Activated CD4-positive, alpha-beta memory T cell treated with anti-CD3 and anti-CD28 coated beads for 36 hours (primary cell): ENCODE results near the gene GGTLC1. TPM values are rescaled to one million over a fixed set of nuclear protein-coding genes. Genes with fewer than 3 reads are reported as not detected.
"Not testable (repeated sequence)": the region's sequence is repeated elsewhere in the genome, so short reads cannot be mapped to it uniquely, and the experiment has no call there.

Experiments used
- CTCF ChIA-PET: fragments of 350-600 bp; sonication (Branson Sonifier 250); formaldehyde crosslinking; loops from one replicate; lab custom pipeline; 2021; ENCODE audit warnings: antibody characterized with exemption, inconsistent platforms; lab: Charles Lee
- POLR2A ChIA-PET: fragments of 350-600 bp; sonication (Branson Sonifier 250); formaldehyde crosslinking; loops from one replicate; lab custom pipeline; 2021; ENCODE audit warnings: antibody characterized with exemption; lab: Charles Lee
- DNase-seq: peaks from one replicate; pipeline ENCODE4 v3.0.0-alpha.2; 2020
- H3K27ac Mint-ChIP-seq: one replicate; pipeline ENCODE4 v1.8.0; 2021; ENCODE audit warnings: mixed read lengths
- H3K27me3 Mint-ChIP-seq: one replicate; pipeline ENCODE4 v1.8.0; 2021; ENCODE audit warnings: mixed read lengths
- H3K36me3 Mint-ChIP-seq: one replicate; pipeline ENCODE4 v1.8.0; 2021; ENCODE audit warnings: mixed read lengths
- H3K4me1 Mint-ChIP-seq: one replicate; pipeline ENCODE4 v1.8.0; 2021; ENCODE audit warnings: low read depth, mixed read lengths
- H3K4me3 Mint-ChIP-seq: one replicate; pipeline ENCODE4 v1.8.0; 2021; ENCODE audit warnings: mild to moderate bottlenecking, mixed read lengths
- H3K9me3 Mint-ChIP-seq: one replicate; pipeline ENCODE4 v1.8.0; 2021; ENCODE audit warnings: mixed read lengths
- intact Hi-C: fragments of 100-400 bp; cut with micrococcal nuclease; formaldehyde crosslinking; loops from one replicate; pipeline ENCODE4 v1.15.1; 2023
- total RNA-seq, 2 experiments: library from RNA; stranded (reverse); gene quantifications; one replicate each; pipeline ENCODE4 v1.2.3, GENCODE V29; 2021

GGTLC1 gene
- total RNA-seq, 2 experiments from 2014 or later = not detected

GRCh38 chr20:23979380-23979779 is 9.2 kb downstream of the GGTLC1 start:
- intact Hi-C loops, H3K36me3 Mint-ChIP-seq, H3K9me3 Mint-ChIP-seq, POLR2A ChIA-PET, H3K4me3 Mint-ChIP-seq, H3K27me3 Mint-ChIP-seq, H3K4me1 Mint-ChIP-seq, CTCF ChIA-PET, DNase-seq, H3K27ac Mint-ChIP-seq: not testable (repeated sequence)

DNA sequence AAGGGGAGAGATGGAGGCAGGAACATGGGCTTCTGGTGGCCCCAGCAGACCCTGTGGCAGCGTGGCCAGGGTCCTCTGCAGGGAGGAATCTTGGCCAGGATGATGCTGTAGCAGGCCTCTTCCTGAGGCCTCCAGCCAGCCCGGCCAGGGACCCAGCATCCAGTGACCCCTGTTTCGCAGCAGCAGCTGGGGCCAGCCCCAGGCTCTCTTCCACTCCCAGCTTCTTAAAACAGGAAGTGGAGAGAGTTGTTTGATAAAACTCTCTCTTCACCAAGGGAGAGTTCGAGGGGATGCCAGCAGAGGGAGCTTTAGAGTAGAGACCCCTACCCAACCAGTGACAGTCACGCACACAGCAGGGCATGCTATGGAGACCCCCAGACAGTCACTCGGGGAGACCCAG is 10.1 kb downstream of the GGTLC1 start:
- DNase-seq, H3K27me3 Mint-ChIP-seq, H3K4me1 Mint-ChIP-seq, CTCF ChIA-PET, intact Hi-C loops, H3K27ac Mint-ChIP-seq, H3K36me3 Mint-ChIP-seq, POLR2A ChIA-PET, H3K9me3 Mint-ChIP-seq, H3K4me3 Mint-ChIP-seq: not testable (repeated sequence)

- Mint-ChIP-seq H3K27me3 (peaks cover 2% of the 10 kb centered on the region), H3K9me3 (no peaks in the 10 kb centered on the region), H3K4me3 (no peak overlapping the region), H3K36me3 (no peaks in the 10 kb centered on the region), H3K4me1 (peaks cover 2% of the 10 kb centered on the region), H3K27ac (no peak overlapping the region)
- ChIA-PET CTCF (no interaction called here), POLR2A (no interaction called here)
- intact Hi-C loops = no loop called here
- DNase-seq = no peak
Measured at GRCh38 chr20:23974966-23975365, 13.6 kb downstream of the GGTLC1 start.

GRCh38 chr20:23971310-23971709 is 17.3 kb downstream of the GGTLC1 start:
- Mint-ChIP-seq H3K4me1 (no peaks in the 10 kb centered on the region), H3K27ac (no peak overlapping the region), H3K36me3 (no peaks in the 10 kb centered on the region), H3K4me3 (no peak overlapping the region), H3K27me3 (peaks cover 2% of the 10 kb centered on the region), H3K9me3 (no peaks in the 10 kb centered on the region)
- ChIA-PET CTCF (no interaction called here), POLR2A (no interaction called here)
- DNase-seq = no peak
- intact Hi-C loops = no loop called here

DNA sequence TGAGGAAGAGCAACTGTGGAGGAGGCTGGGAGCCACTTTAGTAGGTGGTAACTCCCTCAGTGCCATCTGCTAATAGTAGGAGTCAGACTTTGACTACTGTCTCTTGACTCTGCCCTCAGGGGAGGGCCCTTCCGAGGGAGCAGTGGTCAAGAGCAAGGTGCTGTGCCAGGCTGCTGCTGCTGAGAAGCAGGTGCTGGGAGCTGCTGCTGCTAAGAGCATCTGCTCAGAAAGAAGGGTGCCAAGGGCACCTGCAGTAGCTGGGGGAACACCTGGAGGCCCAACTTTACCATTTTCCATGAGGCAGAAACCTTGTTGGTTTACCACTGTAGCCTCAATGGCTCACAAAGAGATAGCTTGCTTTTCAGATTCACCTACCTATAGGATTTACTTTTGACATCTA is 18.5 kb downstream of the GGTLC1 start:
- Mint-ChIP-seq H3K27me3 (peaks cover 2% of the 10 kb centered on the region), H3K27ac (no peak overlapping the region), H3K9me3 (no peaks in the 10 kb centered on the region), H3K4me3 (no peak overlapping the region), H3K4me1 (no peaks in the 10 kb centered on the region), H3K36me3 (no peaks in the 10 kb centered on the region)
- intact Hi-C loops = no loop called here
- ChIA-PET POLR2A (no interaction called here), CTCF (no interaction called here)
- no peak for DNase-seq

- Mint-ChIP-seq H3K4me3 (no peak overlapping the region), H3K4me1 (no peaks in the 10 kb centered on the region), H3K27me3 (peaks cover 3% of the 10 kb centered on the region), H3K9me3 (peaks cover 6% of the 10 kb centered on the region), H3K27ac (no peak overlapping the region), H3K36me3 (peaks cover 3% of the 10 kb centered on the region)
- intact Hi-C loops = no loop called here
- POLR2A ChIA-PET = no interaction called here
- no peak for DNase-seq
- CTCF ChIA-PET = interaction anchor here (2.2 kb wide), 1 partner anchor 30 kb away, joined by 5 read pairs; no protein-coding TSS in a partner anchor
Measured at GRCh38 chr20:23967616-23967979, 21.0 kb downstream of the GGTLC1 start.

- ChIA-PET CTCF (interaction anchor here (2.2 kb wide), 1 partner anchor 30 kb away, joined by 5 read pairs; no protein-coding TSS in a partner anchor), POLR2A (no interaction called here)
- intact Hi-C loops = no loop called here
- H3K9me3 Mint-ChIP-seq = peaks cover 6% of the 10 kb centered on the region
- peaks cover 8% of the 10 kb centered on the region for H3K27me3 Mint-ChIP-seq
- peaks cover 3% of the 10 kb centered on the region for H3K36me3 Mint-ChIP-seq
- H3K4me1 Mint-ChIP-seq = no peaks in the 10 kb centered on the region
- no peak for DNase-seq
- no peak overlapping the region for H3K4me3 Mint-ChIP-seq
- H3K27ac Mint-ChIP-seq = no peak overlapping the region
Measured at GRCh38 chr20:23966927-23967615, 21.5 kb downstream of the GGTLC1 start.

GRCh38 chr20:23966298-23966697 is 22.3 kb downstream of the GGTLC1 start:
- peaks cover 6% of the 10 kb centered on the region for H3K9me3 Mint-ChIP-seq
- POLR2A ChIA-PET = no interaction called here
- no peaks in the 10 kb centered on the region for H3K4me1 Mint-ChIP-seq
- H3K27ac Mint-ChIP-seq = no peak overlapping the region
- peaks cover 11% of the 10 kb centered on the region for H3K27me3 Mint-ChIP-seq
- peaks cover 3% of the 10 kb centered on the region for H3K36me3 Mint-ChIP-seq
- H3K4me3 Mint-ChIP-seq = no peak overlapping the region
- no peak for DNase-seq
- intact Hi-C loops = no loop called here
- CTCF ChIA-PET = interaction anchor here (2.2 kb wide), 1 partner anchor 29 kb away, joined by 5 read pairs; no protein-coding TSS in a partner anchor

DNA sequence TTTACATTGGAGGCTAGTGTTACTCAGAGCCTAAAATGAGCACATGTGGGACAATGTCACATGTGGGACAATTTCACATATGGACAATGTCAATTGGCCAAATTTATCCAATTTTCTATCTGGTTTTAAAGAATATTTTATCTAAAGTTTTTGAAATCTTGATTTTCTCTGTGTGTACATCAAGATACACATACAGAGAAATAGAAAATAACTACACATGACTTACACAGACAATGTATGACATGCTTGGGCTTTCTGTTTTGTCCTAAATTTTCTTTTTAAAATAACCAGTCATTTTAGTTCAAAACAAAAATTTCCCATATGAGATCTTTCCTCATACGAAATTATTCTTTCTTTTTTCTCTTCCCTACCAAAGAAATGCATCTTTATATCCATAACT is 24.6 kb downstream of the GGTLC1 start:
- Mint-ChIP-seq H3K4me3 (no peak overlapping the region), H3K27me3 (peaks cover 16% of the 10 kb centered on the region), H3K4me1 (no peaks in the 10 kb centered on the region), H3K9me3 (peaks cover 6% of the 10 kb centered on the region), H3K36me3 (peaks cover 3% of the 10 kb centered on the region), H3K27ac (no peak overlapping the region)
- intact Hi-C loops = no loop called here
- no peak for DNase-seq
- POLR2A ChIA-PET = no interaction called here
- CTCF ChIA-PET = no interaction called here

- ChIA-PET CTCF (no interaction called here), POLR2A (no interaction called here)
- DNase-seq = no peak
- Mint-ChIP-seq H3K4me1 (no peaks in the 10 kb centered on the region), H3K27ac (no peak overlapping the region), H3K4me3 (no peak overlapping the region), H3K9me3 (peaks cover 6% of the 10 kb centered on the region), H3K27me3 (peaks cover 16% of the 10 kb centered on the region), H3K36me3 (peaks cover 3% of the 10 kb centered on the region)
- intact Hi-C loops = no loop called here
Measured at GRCh38 chr20:23962272-23962671, 26.3 kb downstream of the GGTLC1 start.

DNA sequence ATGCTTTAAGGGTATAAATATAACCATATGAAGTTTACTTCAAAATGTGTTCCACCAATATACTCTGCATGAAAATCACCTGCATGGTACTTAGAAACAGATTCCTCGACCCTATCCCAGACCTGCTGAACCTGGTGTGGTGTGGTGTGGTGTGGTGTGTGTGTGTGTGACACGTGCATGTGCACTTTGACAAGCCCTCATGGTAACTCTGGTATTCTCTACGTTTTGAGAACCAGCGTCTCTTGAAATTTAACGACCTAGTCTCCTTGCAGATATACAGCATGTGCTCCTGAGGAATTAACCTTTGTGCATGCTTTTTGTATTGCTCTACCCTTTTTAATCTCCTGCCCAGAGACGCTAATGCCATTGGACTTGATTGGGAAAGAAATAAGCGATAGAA is 29.5 kb downstream of the GGTLC1 start:
- peaks cover 3% of the 10 kb centered on the region for H3K36me3 Mint-ChIP-seq
- ChIA-PET CTCF (no interaction called here), POLR2A (no interaction called here)
- no peak for DNase-seq
- H3K4me1 Mint-ChIP-seq = no peaks in the 10 kb centered on the region
- peaks cover 19% of the 10 kb centered on the region for H3K27me3 Mint-ChIP-seq
- intact Hi-C loops = no loop called here
- no peak overlapping the region for H3K4me3 Mint-ChIP-seq
- peaks cover 4% of the 10 kb centered on the region for H3K9me3 Mint-ChIP-seq
- no peak overlapping the region for H3K27ac Mint-ChIP-seq

- H3K36me3 Mint-ChIP-seq = no peaks in the 10 kb centered on the region
- CTCF ChIA-PET = no interaction called here
- H3K27ac Mint-ChIP-seq = no peak overlapping the region
Measured at GRCh38 chr20:23955896-23956295, 32.7 kb downstream of the GGTLC1 start.

DNA sequence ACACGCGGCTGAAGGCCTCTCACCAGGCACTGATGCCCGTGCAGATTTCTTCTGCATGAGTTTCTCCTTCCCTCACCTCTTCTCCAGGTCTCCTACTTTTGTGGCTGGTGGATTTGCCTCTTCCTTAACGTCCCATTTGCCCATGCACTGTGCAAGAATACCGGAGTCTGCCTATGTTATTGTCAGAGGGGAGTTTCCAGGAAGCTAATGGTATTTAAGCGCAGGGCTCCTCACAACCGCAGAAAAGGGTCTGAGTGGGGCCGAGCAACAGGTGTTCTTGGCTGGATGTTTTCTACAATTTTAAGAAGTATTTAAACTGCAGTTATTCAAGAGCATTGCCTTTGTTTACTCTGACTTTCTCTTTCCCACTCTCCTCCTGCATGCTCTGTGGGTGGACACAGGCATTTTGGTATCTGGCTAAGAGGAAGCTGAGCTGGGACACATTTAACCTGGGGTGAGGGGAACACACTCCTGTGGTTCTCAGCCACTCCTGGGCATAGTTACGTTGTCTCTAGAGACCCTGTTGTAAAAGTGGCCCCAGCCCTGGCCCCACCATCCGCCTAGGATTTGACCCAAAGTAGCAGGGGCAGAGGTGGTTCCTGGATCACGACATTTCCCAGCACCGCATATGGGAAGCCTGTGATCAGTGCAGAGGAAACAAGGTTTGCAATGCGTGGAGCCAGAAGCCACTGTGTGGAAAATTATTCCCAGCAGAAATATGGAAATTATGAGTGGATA is 34.4 kb downstream of the GGTLC1 start:
- Mint-ChIP-seq H3K4me3 (no peak overlapping the region), H3K9me3 (no peaks in the 10 kb centered on the region), H3K4me1 (no peaks in the 10 kb centered on the region), H3K27me3 (peaks cover 18% of the 10 kb centered on the region), H3K36me3 (no peaks in the 10 kb centered on the region), H3K27ac (no peak overlapping the region)
- ChIA-PET CTCF (no interaction called here), POLR2A (no interaction called here)
- DNase-seq = no peak
- intact Hi-C loops = no loop called here

More at GRCh38 chr20:23955896-23956295, 32.7 kb downstream of the GGTLC1 start:
- H3K27me3 Mint-ChIP-seq = peaks cover 15% of the 10 kb centered on the region
- DNase-seq = no peak
- POLR2A ChIA-PET = no interaction called here
- no peaks in the 10 kb centered on the region for H3K9me3 Mint-ChIP-seq
- H3K4me3 Mint-ChIP-seq = no peak overlapping the region
- intact Hi-C loops = no loop called here
- no peaks in the 10 kb centered on the region for H3K4me1 Mint-ChIP-seq
